Ectodermal cell (in vitro differentiated cells): ENCODE results near the gene INAFM1.

ENCODE experiments used
- H3K27ac ChIP-seq: 2 replicates; pipeline ENCODE4 v1.7.0; 2013; ENCODE audit warnings: mild to moderate bottlenecking, low read depth, low read length; ENCODE audit not compliant: insufficient read depth, poor library complexity, severe bottlenecking
- H3K27me3 ChIP-seq: 2 replicates; pipeline ENCODE4 v1.7.0; 2013; ENCODE audit warnings: mild to moderate bottlenecking, low read length; ENCODE audit not compliant: insufficient read depth, control insufficient read depth, poor library complexity, severe bottlenecking
- H3K36me3 ChIP-seq: one replicate; pipeline ENCODE4 v1.7.0; 2013; ENCODE audit warnings: low read length; ENCODE audit not compliant: control insufficient read depth, insufficient read depth
- H3K4me1 ChIP-seq: one replicate; pipeline ENCODE4 v1.7.0; 2013; ENCODE audit warnings: low read length; ENCODE audit not compliant: control insufficient read depth, insufficient read depth
- H3K4me3 ChIP-seq: 2 replicates; pipeline ENCODE4 v1.7.0; 2013; ENCODE audit warnings: low read depth, low read length, control low read depth; ENCODE audit not compliant: insufficient read depth
- H3K9me3 ChIP-seq: 2 replicates; pipeline ENCODE4 v1.7.0; 2013; ENCODE audit warnings: mild to moderate bottlenecking, low read length, moderate library complexity; ENCODE audit not compliant: control insufficient read depth
- WGBS, 2 experiments: methylation state at CpG; one replicate each; pipeline ENCODE4 v1.1.7; 2013; ENCODE audit warnings: missing lambda C conversion rate in 2 of 2; 5-methylcytosine and 5-hydroxymethylcytosine counted together

Gene INAFM1

GRCh38 chr19:47230921-47231214 lies 43.8 kb upstream of the INAFM1 start, which contains the start of gene BBC3:
Gene BBC3, minus strand, starts transcription at chr19:47231199. Its CDS starts 2,768 bp downstream, at chr19:47228431.
- peaks cover 19% of the 10 kb centered on the region for H3K4me1 ChIP-seq
- no peaks in the 10 kb centered on the region for H3K36me3 ChIP-seq
- no peaks in the 10 kb centered on the region for H3K27me3 ChIP-seq
- peak within 1 kb of the TSS; percentile 96 for H3K4me3 ChIP-seq
- H3K27ac ChIP-seq: peak within 1 kb of the TSS; percentile 36
- H3K9me3 ChIP-seq: no peaks in the 10 kb centered on the region
- 0% methylated on average over 43 of the region's 43 CpGs for WGBS, 2 experiments

- 12% methylated on average over 51 of the region's 51 CpGs for WGBS, 2 experiments
- peaks cover 19% of the 10 kb centered on the region for H3K4me1 ChIP-seq
- H3K27ac ChIP-seq: peak overlapping the region; percentile 36
- H3K36me3 ChIP-seq: no peaks in the 10 kb centered on the region
- no peaks in the 10 kb centered on the region for H3K9me3 ChIP-seq
- H3K27me3 ChIP-seq: no peaks in the 10 kb centered on the region
- peak overlapping the region; percentile 96 for H3K4me3 ChIP-seq
These were observed 43.2 kb upstream of the INAFM1 start for GRCh38 chr19:47231215-47232054.

GRCh38 chr19:47232422-47233211 lies 42.1 kb upstream of the INAFM1 start:
- Histone ChIP-seq H3K4me3 (no peak overlapping the region), H3K27me3 (no peaks in the 10 kb centered on the region), H3K9me3 (no peaks in the 10 kb centered on the region), H3K36me3 (no peaks in the 10 kb centered on the region), H3K4me1 (peaks cover 13% of the 10 kb centered on the region), H3K27ac (no peak overlapping the region)
- 84 to 89% methylated on average over 16 of the region's 16 CpGs for WGBS, 2 experiments

- Histone ChIP-seq H3K9me3 (no peaks in the 10 kb centered on the region), H3K27ac (no peak overlapping the region), H3K27me3 (peaks cover 31% of the 10 kb centered on the region), H3K4me1 (peaks cover 3% of the 10 kb centered on the region), H3K36me3 (no peaks in the 10 kb centered on the region), H3K4me3 (no peak overlapping the region)
- 90 to 94% methylated on average over 12 of the region's 12 CpGs for whole genome bisulfite sequencing, 2 experiments
These were observed 38.5 kb upstream of the INAFM1 start for GRCh38 chr19:47236072-47236675.

- H3K36me3 ChIP-seq: no peaks in the 10 kb centered on the region
- 16 to 18% methylated on average over 16 of the region's 16 CpGs for WGBS, 2 experiments
- H3K4me1 ChIP-seq: peaks cover 6% of the 10 kb centered on the region
- no peak overlapping the region for H3K27ac ChIP-seq
- no peaks in the 10 kb centered on the region for H3K9me3 ChIP-seq
- peak overlapping the region; percentile 34 for H3K4me3 ChIP-seq
- peaks cover 56% of the 10 kb centered on the region for H3K27me3 ChIP-seq
These were observed 35.5 kb upstream of the INAFM1 start for GRCh38 chr19:47239152-47239551.

- Histone ChIP-seq H3K27me3 (peaks cover 56% of the 10 kb centered on the region), H3K27ac (no peak overlapping the region), H3K36me3 (no peaks in the 10 kb centered on the region), H3K4me1 (peaks cover 6% of the 10 kb centered on the region), H3K9me3 (no peaks in the 10 kb centered on the region), H3K4me3 (peak overlapping the region; percentile 34)
- 2 to 3% methylated on average over 62 of the region's 62 CpGs for WGBS, 2 experiments
These were observed 34.9 kb upstream of the INAFM1 start for GRCh38 chr19:47239610-47240296.

GRCh38 chr19:47240556-47240955 lies 34.1 kb upstream of the INAFM1 start:
- Histone ChIP-seq H3K4me3 (no peak overlapping the region), H3K4me1 (peaks cover 6% of the 10 kb centered on the region), H3K36me3 (no peaks in the 10 kb centered on the region), H3K27me3 (peaks cover 56% of the 10 kb centered on the region), H3K27ac (no peak overlapping the region), H3K9me3 (no peaks in the 10 kb centered on the region)
- 56 to 60% methylated on average over 6 of the region's 6 CpGs for WGBS, 2 experiments

- WGBS, 2 experiments: 15 to 16% methylated on average over 22 to 24 of the region's 27 CpGs
- Histone ChIP-seq H3K27ac (no peak overlapping the region), H3K4me1 (peaks cover 6% of the 10 kb centered on the region), H3K36me3 (no peaks in the 10 kb centered on the region), H3K27me3 (peaks cover 56% of the 10 kb centered on the region), H3K4me3 (no peak overlapping the region), H3K9me3 (no peaks in the 10 kb centered on the region)
These were observed 33.4 kb upstream of the INAFM1 start for GRCh38 chr19:47240996-47241918.

- 94 to 96% methylated on average over 7 of the region's 7 CpGs for WGBS, 2 experiments
- no peaks in the 10 kb centered on the region for H3K9me3 ChIP-seq
- no peak overlapping the region for H3K27ac ChIP-seq
- peaks cover 6% of the 10 kb centered on the region for H3K4me1 ChIP-seq
- no peaks in the 10 kb centered on the region for H3K36me3 ChIP-seq
- peaks cover 56% of the 10 kb centered on the region for H3K27me3 ChIP-seq
- no peak overlapping the region for H3K4me3 ChIP-seq
These were observed 32.6 kb upstream of the INAFM1 start for GRCh38 chr19:47241919-47242577.
